Hematopoietic multipotent progenitor cell (in vitro differentiated cells): ENCODE measurements around the gene UCN. TPM values are rescaled to one million over a fixed set of nuclear protein-coding genes. Genes with fewer than 3 reads are reported as not detected.
"Not testable (repeated sequence)": the region's sequence is repeated elsewhere in the genome, so short reads cannot be mapped to it uniquely, and the experiment has no call there.

Experiments
- DNase-seq, 3 donors: peaks; one replicate each; pipeline ENCODE4 v3.0.0-alpha.2; 2011 to 2015; ENCODE audit warnings: low read depth in 2 of 3, low spot score in 2 of 3
- total RNA-seq: library from RNA; depleted of rRNA; stranded (reverse); fragments of >200 nt; gene quantifications from one replicate; pipeline ENCODE4 v1.2.3, GENCODE V29; 2012

Gene UCN
- total RNA-seq, 1 donor = 2.2 TPM

- peak in 1 of 3 donors; percentile 31 for DNase-seq
These were observed 19.6 kb downstream of the UCN start for GRCh38 chr2:27288610-27289009.

GRCh38 chr2:27285481-27285880 lies 22.8 kb downstream of the UCN start:
- DNase-seq = no peak

- no peak for DNase-seq
These were observed 23.2 kb downstream of the UCN start for GRCh38 chr2:27284996-27285395.

GRCh38 chr2:27282892-27283291 lies 25.4 kb downstream of the UCN start:
- DNase-seq = no peak

- DNase-seq = no peak
These were observed 26.2 kb downstream of the UCN start, which contains the start of gene TRIM54 for GRCh38 chr2:27281855-27282559. TRIM54 (plus strand) TSS chr2:27282429; CDS start chr2:27282732, 303 bp downstream.

GRCh38 chr2:27281442-27281841 lies 26.8 kb downstream of the UCN start:
- no peak for DNase-seq

- DNase-seq = no peak
These were observed 27.4 kb downstream of the UCN start for GRCh38 chr2:27280826-27281225.

GRCh38 chr2:27278010-27278409 lies 30.2 kb downstream of the UCN start:
- no peak for DNase-seq

GRCh38 chr2:27275211-27276150 lies 32.8 kb downstream of the UCN start, which contains the start of gene DNAJC5G:
DNAJC5G (plus strand) TSS chr2:27275433; CDS start chr2:27276729, 1,296 bp downstream.
- no peak for DNase-seq

- DNase-seq = not testable (repeated sequence)
These were observed 35.4 kb downstream of the UCN start for GRCh38 chr2:27272537-27273522.

GRCh38 chr2:27271631-27272340 lies 36.5 kb downstream of the UCN start:
- DNase-seq = no peak

GRCh38 chr2:27270670-27271069 lies 37.6 kb downstream of the UCN start:
- DNase-seq = peak in 1 of 3 donors; percentile 12

- DNase-seq = no peak
These were observed 38.1 kb downstream of the UCN start for GRCh38 chr2:27270131-27270530.

- DNase-seq = not testable (repeated sequence)
These were observed 39.9 kb downstream of the UCN start for GRCh38 chr2:27268296-27268695.

GRCh38 chr2:27265536-27265870 lies 42.7 kb downstream of the UCN start:
- DNase-seq = no peak

GRCh38 chr2:27264753-27265535 lies 43.3 kb downstream of the UCN start:
- DNase-seq = peak; percentile 39 to 85 (median 64)

- DNase-seq = peak in 1 of 3 donors; percentile 17
These were observed 43.9 kb downstream of the UCN start for GRCh38 chr2:27264253-27264752.

GRCh38 chr2:27263287-27264252 lies 44.7 kb downstream of the UCN start:
- DNase-seq = peak in 1 of 3 donors; percentile 30
